ENCODE measurements around the gene EIPR1.

Gene EIPR1

DNA sequence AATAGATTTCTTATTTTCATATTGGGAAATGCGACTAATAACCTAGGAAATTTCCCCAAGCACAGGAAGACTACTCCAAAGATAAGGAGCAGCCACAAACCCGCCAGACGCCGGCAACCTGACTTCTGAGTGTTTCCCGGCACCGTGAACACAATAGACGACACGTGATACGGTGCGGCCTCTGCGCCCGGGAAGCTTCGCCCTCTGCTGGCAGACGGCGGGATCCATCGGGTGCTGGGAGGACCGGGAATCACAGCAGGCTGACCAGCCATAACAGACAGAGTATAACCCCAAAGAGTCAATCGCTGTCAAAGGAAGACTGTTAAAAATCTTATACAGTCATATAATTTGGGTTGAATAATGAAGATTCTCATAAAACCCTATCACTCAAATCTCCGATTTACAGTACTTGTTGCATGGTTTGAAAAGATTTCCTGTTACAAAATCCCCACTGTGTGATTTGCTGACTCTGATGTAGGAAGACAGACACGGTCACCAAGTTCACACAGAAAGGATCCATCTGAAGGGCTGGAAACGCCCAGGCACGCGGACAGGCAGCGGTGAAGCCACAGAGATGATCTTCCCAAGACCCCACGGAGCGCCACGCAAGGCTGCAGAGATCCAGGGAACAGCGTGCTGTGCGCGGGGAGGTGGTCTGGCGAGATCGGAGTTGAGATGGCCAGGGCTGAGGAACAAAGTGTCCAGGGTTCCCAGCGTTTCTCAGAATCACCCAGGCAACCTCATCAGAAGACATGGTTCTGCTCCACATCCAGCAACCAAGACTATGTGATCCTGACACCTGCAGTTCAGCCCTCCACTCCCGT is 73.8 kb downstream of the EIPR1 start:
- DNase-seq (ENCODE audit: low read depth), result peak; percentile 56

DNA sequence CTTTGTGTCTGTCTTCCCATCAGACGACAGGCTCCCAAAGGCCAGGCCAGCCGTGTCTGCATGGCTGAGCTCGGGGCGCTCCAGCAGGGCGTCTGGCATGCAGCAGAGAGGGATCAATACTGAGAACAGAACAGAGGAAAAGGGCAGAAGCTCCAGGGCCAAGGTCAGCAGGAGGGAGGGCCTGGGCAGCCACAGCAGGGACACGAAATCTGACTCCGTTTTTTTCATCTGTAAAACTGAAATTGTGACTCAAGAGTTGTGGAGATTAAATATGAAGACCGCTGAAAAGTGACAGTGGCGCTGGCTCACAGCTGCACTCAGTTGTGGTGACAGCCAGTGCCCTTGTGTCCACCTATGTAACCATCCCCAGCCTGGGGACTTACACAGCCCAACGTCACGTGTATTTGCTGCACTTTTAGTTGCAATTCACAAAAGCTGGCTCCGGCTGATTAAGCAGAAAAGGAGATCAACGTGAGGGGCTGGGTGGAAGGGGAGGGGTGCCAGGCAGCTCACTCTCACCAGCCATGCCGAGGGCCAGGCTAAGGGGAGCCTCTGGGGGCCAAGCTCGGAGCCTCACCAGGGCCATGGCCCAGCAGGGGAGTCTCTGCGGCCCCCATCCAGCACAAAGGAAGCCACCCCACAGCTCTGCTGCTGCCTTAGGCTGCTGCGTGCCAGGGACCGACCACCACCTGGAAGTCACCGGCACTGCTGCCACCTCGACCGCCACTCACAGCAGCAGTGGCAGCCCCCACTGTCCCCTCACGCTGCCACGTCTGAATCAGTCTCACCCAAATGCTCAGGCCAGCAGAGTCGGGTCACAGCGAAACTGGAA is 74.7 kb downstream of the EIPR1 start:
- no peak for DNase-seq (ENCODE audit: low read depth)

DNA sequence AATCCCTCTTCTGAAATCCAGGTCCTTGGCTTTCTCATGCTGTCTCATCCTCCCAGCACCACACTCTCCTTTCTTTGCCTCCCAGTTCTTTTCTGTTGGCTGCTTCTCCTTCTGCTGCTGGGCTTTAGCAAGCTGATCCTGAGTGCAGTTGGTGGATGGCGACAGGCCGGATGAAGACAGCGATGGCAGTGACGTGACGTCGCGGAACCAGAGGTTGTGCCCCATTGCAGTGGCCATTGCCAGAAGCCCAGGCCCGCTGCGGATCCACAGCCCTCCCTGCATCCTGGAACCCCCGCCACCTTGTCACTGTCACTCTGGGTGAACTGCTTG is 75.2 kb downstream of the EIPR1 start:
- no peak for DNase-seq (ENCODE audit: low read depth)

DNA sequence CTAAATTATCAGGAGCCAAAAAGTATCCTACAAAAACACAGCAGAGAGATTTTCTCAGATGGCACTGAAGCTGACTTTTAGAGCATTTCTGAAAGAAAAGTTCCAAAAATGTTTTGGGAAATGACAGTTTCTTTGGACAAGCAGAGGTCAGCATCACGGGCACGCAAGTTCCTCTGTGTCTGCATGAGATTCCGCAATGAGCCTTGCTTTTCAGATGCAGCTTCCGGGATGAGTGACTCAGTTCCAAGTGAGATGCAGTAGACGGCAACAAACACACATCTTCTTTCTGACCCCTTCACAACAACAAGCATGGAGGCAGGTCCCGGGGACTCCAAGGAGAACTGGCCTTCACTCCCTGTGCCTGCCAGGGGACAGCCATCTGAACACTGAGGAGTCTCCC is 76.6 kb downstream of the EIPR1 start:
- DNase-seq (ENCODE audit: low read depth), result no peak

DNA sequence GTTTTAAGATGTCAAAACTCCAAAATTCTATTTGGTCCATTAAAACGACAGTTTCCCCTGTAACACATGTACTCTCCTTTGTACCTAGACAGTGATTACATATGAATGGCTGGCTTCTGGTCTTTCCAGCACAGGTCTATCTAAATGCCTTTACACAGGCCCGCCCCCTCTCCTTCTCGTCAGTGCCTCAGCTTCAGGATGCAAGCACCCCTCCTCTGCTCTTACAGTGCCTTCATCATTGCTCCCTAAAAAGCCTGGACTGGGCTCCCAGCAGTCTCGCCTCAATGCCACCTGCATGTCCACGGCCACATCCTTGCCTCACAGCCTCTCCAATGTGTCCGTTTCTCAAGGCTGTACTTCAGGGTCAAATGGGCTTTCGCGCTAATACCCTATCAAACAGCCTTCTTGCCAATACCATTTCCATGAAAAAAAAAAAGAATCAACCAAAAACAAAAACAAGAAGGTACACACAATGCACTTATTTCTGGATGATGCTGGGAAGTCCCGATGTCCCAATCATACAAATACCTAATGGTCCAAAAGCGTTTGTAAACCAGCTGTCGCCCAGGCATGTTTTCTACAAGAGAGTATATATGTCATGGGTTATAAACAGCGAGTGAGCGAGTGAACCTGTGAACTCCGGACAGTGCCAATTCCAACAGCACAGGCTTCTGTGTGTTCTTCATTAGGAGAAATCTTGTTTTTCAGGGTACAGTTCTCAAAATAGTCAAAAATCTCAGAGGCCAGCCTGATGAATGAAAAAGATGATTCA is 77.2 kb downstream of the EIPR1 start:
- no peak for DNase-seq (ENCODE audit: low read depth)

DNA sequence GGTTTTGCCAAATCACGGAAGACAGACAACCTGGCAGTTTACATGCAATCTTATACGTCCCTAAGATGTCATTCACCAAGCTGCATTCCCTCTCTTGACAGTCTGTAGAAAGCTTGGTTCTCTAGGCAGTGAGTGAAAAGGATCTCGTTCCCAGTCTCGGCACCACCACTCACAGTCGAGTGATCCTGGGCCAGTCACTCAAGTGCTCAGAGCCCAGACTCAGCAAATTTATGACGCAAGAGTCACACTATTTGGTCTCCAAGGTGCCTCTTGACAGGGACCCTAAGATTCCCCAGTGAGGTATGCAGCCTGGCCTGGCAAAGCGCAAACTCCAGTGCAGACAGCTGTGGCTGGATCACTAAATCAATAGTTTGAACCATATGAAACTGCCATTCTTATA is 77.9 kb downstream of the EIPR1 start:
- DNase-seq (ENCODE audit: low read depth), result no peak

DNA sequence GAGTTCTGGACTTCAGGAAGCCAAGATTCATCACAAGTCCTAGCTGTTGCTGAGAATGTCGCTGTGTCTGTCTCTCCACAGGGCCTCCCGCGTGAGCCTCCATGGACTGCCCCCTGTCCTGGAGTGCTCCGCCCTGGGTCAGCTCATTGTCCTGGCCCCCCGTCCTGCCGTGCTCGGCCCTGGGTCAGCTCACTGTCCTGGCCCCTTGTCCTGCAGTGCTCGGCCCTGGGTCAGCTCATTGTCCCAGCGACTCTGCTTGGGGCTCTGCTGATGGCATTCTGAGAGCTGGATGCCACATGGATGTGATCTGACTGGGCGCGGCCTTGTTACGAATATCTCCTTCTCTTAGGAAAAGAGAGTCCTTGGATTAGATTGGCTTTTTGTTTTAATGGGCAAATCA is 78.5 kb downstream of the EIPR1 start:
- DNase-seq (ENCODE audit: low read depth), result no peak

DNA sequence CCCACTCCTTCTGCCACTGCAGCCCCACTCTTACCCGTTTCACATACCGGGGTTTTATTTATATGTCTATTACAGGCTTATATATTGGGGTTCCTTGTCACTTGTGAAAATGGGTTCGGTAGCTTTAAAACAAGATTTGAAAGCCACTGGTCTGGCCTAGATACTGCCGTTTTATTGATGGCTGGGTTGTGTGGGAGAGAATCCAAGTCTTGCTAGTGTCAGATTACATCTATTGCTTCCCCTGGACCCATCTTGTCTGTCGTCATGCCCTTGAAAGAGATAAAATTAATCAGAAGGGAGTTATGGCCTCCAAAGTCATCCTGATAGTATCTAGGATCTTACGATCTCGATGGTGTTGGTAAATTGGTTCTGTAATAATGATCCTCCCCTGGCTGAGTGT is 79.4 kb downstream of the EIPR1 start:
- no peak for DNase-seq (ENCODE audit: low read depth)

DNA sequence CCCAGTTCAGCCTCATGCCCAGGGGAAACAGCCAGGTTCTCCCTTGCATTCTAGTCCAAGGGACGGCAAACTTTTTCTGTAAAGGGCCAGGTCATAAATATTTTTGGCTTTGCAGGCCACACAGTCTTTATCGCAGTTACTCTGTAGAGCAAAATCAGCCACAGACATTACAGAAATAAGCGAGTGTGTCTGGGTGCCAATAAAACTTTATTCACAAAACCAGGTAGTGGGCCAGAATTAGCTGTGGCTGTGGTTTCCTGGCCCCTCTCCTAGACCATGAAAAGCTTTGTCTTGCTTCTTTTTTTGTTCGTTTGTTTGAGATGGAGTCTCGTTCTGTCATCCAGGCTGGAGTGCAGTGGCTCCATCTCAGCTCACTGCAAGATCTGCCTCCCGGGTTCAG is 80.1 kb downstream of the EIPR1 start:
- no peak for DNase-seq (ENCODE audit: low read depth)

DNA sequence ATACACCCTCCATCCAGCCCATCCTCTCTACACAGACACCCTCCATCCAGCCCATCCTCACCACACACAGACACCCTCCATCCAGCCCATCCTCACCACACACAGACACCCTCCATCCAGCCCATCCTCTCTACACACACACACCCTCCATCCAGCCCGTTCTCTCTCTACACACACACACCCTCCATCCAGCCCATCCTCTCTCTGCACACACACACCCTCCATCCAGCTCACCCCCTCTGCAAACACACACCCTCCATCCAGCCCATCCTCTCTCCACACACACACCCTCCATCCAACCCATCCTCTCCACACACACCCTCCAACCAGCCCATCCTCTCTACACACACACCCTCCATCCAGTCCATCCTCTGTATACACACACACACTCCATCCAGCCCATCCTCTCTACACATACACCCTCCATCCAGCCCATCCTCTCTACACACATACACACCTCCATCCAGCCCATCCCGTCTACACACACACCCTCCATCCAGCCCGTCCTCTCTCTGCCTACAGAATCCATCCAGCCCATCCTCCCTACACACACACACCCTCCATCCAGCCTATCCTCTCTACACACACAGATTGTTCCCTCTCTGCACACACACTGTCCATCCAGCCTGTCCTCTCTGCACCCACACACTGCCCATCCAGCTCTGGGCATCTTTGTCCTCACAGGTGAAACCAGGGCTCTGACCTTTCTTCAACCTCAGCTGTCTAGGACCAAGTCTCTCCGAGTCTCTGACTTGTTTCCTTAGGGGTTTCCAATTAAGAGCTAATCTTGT is 81.2 kb downstream of the EIPR1 start:
- DNase-seq (ENCODE audit: low read depth), result no peak

DNA sequence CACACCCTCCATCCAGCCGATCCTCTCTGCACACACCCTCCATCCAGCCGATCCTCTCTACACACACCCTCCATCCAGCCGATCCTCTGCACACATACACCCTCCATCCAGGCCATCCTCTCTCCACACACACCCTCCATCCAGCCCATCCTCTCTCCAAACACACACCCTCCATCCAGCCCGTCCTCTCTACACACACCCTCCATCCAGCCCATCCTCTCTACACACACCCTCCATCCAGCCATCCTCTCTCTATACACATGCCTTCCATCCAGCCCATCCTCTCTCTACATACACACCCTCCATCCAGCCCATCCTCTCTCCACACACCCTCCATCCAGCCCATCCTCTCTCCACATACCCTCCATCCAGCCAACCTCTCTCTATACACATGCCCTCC is 83.1 kb downstream of the EIPR1 start:
- DNase-seq (ENCODE audit: low read depth), result no peak

DNA sequence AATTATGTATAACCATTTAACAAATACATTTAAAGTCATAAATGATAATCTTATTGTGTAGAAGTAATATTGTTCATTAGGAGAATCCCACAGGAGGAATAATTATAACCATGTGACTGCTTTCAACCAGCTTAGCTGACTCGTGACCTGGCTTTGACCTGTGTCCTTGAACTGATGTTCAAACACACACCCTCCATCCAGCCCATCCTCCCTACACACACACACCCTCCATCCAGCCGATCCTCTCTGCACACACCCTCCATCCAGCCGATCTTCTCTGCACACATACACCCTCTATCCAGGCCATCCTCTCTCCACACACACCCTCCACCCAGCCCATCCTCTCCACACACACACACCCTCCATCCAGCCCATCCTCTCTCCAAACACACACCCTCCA is 83.5 kb downstream of the EIPR1 start:
- no peak for DNase-seq (ENCODE audit: low read depth)

DNA sequence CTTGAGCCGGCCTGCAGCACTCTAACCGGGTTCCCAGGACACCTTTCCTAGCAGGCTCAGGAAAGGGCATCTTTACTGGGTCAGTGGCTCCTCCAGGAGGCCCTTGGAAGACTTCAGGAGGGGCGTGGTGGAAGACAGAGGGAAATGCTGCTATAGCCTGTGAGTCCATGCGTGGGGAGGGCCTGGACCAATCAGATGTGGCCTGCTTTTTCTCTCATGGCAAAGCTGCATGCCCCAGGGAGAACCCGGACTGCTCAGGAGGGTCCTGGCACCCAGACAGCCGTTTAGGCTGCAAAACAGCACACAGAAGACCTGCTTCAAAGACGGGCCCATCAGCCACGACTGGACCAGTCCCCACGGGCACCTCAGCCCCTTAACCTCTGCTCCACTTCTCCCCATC is 84.4 kb downstream of the EIPR1 start:
- DNase-seq (ENCODE audit: low read depth), result no peak

DNA sequence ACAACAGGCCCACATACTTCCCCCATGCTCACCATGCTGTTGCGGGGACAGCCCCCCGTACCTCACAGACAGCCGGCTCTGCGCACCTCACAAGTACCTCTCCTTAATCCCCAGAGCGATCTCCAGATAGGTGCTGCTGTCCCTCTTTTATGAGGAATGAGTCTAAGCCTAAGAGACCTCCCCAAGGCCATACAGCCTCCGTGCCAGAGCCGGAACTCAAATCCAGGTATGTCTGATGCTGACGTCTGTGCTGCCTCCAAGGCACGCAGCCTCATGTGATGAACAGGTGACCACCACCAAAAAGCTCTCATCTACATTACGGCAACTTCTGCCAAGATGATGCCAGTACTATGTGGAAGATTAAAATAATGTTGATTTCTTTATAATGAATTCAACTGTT is 85.2 kb downstream of the EIPR1 start:
- no peak for DNase-seq (ENCODE audit: low read depth)

DNA sequence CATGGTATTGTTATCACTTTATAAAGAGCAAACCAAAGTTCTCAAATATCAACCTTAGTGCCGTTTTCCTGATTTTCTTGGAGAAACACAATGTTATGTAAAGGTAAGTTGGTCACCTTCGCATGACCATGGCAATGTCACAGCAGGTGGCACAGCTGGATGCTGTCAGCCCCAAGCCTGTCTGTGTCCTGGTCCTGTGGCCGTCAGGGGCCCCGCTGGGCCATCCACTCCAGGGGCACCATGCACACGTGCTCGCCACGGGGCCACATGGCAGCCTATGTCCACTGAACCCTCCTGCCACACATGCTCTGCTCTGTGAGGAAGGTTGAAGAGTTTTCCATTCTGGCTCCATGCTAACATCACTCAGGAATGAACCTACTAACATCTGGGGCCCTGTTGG is 85.9 kb downstream of the EIPR1 start:
- DNase-seq (ENCODE audit: low read depth), result no peak

DNA sequence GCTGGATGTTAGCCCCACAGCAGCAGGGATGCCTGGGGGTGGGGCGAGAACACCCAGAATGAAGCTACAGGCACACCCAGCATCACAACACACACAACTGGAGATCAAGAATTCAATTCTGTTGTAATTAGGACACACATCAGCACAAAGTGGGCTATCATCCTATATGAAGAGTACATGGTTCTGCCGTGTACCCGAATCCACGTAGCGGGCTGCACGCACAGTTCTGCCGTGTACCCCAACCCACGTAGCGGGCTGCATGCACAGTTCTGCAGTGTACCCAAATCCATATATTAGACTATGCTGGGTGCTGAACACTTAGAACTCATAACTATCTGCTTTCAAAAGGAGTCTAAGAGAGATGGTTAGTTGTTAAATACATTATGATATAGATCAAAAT is 86.5 kb downstream of the EIPR1 start:
- DNase-seq (ENCODE audit: low read depth), result no peak

DNA sequence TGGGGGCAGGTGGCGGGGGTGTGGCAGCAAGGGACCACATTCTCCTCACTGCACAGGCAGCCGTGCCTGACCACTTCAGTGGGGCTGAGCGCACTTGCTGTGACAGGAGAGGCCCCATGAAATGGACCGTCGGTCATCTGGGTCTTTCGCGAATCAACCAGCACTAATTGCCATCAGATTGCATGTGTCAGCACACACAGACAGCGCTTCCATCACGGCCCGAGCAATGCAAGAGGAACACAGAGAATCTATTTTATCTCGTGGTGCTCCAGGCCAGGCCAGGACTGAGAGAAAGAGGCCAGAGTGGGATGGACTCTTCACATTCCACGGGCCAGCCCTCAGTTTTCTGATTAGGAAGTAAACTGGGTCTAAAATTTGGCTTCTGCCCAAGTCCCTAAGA is 87.0 kb downstream of the EIPR1 start:
- DNase-seq (ENCODE audit: low read depth), result no peak

DNA sequence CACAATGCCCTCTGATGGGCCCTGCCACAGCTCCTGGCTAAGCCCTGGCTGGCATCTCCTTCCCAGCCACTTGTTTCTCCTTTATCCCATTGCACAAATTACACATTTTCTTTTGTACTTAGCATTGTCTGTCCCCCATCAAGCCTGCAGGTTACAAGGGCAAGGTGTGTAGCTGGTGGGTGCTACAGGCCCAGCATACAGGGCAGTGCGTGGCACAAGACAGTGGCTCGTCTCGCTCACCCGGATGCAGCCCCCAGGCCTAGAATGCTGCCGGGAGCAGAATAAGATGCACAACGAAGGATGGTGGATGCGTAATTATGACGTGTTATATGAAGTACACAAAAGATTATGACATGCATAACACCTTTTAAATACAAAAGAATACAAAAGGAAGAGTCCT is 87.6 kb downstream of the EIPR1 start:
- no peak for DNase-seq (ENCODE audit: low read depth)

DNA sequence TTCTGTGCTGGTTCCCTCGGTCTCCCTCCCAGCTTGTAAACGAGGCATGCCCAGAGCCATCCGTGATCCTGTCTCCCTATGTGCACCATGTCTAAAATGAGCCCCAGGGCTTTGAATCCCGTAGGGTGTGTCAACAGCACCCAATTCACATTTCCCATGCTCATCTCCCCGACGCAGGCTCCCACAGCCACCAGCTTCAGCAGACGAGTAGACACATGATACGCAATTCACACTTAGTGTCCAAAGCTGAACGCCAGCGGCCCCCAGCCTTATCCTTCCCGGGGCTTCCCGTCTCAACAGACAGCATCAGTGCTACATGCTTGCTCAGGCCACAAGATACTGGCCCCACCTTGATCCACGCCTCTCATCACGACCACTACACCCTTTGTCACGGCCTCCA is 88.1 kb downstream of the EIPR1 start:
- no peak for DNase-seq (ENCODE audit: low read depth)

DNA sequence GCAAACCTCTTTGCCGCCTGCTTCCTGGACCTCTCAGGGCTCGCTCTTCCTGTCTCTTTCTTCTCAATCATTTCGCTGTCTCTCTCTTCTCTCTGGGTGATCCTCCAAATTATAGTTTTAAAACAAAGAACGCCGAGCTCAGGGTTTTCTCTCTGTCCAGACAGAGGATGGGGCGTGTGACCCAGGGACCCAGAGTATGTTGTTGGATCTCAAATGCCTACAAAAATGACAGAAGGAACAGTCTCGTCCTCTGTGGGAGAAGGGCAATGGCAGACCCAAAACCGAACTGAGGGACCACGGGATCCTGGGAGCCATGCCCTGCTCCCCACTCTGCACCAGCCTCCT is 88.5 kb downstream of the EIPR1 start:
- no peak for DNase-seq (ENCODE audit: low read depth)

DNA sequence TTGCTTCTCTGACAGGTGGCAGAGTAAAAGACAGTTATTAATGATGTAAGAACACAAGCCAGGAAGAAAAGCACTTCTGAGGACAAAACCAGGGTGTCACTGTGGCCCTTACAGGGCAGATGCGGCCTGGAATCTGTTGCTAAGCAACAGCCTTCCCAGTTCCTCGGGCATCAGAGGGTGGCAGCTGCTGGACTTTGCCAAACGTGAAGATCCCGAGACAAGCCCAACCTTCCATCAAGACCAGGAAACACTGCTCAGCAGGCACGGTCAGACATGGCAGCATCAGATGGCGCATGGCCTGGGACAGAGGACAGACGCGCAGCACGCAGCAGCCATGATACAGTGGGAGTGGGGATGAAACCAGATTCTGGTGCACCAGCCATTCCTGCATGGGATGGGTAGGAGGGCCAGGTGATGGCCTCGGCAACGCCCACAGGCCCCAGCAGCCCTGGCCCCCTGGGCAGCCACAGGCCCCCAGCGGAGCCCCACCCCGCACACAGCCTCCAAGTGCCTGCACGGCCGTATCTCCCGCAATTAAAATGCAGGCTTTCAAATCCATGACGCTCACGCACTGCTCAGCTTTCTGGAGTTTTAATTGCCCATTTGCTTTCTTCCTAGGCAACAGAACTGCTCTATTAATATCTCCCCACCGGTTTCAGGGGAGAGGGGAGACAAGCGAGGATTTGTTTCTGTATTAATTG is 89.0 kb downstream of the EIPR1 start:
- no peak for DNase-seq (ENCODE audit: low read depth)

DNA sequence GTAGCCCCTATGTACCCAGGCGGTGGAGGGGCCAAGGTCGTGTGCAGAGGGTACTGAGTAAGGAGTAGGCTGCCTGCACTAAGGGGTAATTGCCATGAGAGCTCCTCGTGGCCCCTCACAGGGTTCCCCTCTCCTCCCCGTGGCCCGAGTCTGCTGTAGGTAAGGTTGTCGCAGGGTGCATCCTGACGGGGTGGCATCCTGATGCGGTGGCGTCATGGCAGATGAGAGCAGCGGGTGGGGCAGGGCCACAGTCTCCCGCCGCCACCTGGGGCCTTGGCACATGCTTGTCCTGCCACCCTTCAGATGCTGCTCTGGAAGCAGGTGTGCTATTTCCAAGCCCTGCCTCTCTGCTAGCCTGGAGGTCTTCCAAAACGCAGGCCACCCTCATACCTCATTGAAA is 89.7 kb downstream of the EIPR1 start:
- DNase-seq (ENCODE audit: low read depth), result no peak
